GM19193 (cell line): ENCODE results near the gene PCSK5.

Experiments used
- POLR2A ChIP-seq: IDR thresholded peaks from 4 replicates; pipeline ENCODE4 v1.6.1; 2011; ENCODE audit not compliant: insufficient read depth, insufficient read length; ENCODE audit errors: extremely low read depth

PCSK5 gene

GRCh38 chr9:76032797-76033373, 142.4 kb downstream of the PCSK5 start:
- no peak for TF ChIP-seq POLR2A

GRCh38 chr9:76034049-76034448, 143.6 kb downstream of the PCSK5 start:
- TF ChIP-seq POLR2A = no peak

GRCh38 chr9:76036762-76037161, 146.3 kb downstream of the PCSK5 start:
- no peak for TF ChIP-seq POLR2A

- TF ChIP-seq POLR2A = no peak
Measured at GRCh38 chr9:76037587-76038225, 147.2 kb downstream of the PCSK5 start.

- no peak for TF ChIP-seq POLR2A
Measured at GRCh38 chr9:76038431-76038830, 148.0 kb downstream of the PCSK5 start.

GRCh38 chr9:76044266-76044819, 153.9 kb downstream of the PCSK5 start:
- no peak for TF ChIP-seq POLR2A

- TF ChIP-seq POLR2A = no peak
Measured at GRCh38 chr9:76045221-76045620, 154.7 kb downstream of the PCSK5 start.

- TF ChIP-seq POLR2A = no peak
Measured at GRCh38 chr9:76049341-76049740, 158.9 kb downstream of the PCSK5 start.

- no peak for TF ChIP-seq POLR2A
Measured at GRCh38 chr9:76067696-76068095, 177.2 kb downstream of the PCSK5 start.

GRCh38 chr9:76077537-76077936, 187.1 kb downstream of the PCSK5 start:
- no peak for TF ChIP-seq POLR2A

GRCh38 chr9:76082057-76082456, 191.6 kb downstream of the PCSK5 start:
- no peak for TF ChIP-seq POLR2A

- no peak for TF ChIP-seq POLR2A
Measured at GRCh38 chr9:76085596-76085995, 195.1 kb downstream of the PCSK5 start.

- no peak for TF ChIP-seq POLR2A
Measured at GRCh38 chr9:76086539-76086938, 196.1 kb downstream of the PCSK5 start.

- TF ChIP-seq POLR2A = no peak
Measured at GRCh38 chr9:76087976-76088375, 197.5 kb downstream of the PCSK5 start.

GRCh38 chr9:76090330-76090729, 199.9 kb downstream of the PCSK5 start:
- TF ChIP-seq POLR2A = no peak

- TF ChIP-seq POLR2A = no peak
Measured at GRCh38 chr9:76090909-76091308, 200.4 kb downstream of the PCSK5 start.
